HEK293 (cell line): Measurements from ENCODE around the gene RTP5.

ENCODE experiments used
- CTCF ChIA-PET: fragments of 350-600 bp; formaldehyde crosslinking; extraction: SDS; loops from one replicate; lab custom pipeline; 2021; ENCODE audit warnings: antibody characterized with exemption; lab: Yijun Ruan, JAX
- POLR2A ChIA-PET: fragments of 300-600 bp; formaldehyde crosslinking; extraction: SDS; loops from one replicate; lab custom pipeline; 2020; ENCODE audit warnings: antibody characterized with exemption, inconsistent platforms; lab: Yijun Ruan, JAX
- H3K27ac ChIP-seq: fragments of 200-500 bp; sonication (Bioruptor generic); 2 replicates; pipeline ENCODE4 v1.5.1; 2014; ENCODE audit warnings: low read depth, low read length, control low read depth, inconsistent platforms; ENCODE audit errors: extremely low read depth
- H3K36me3 ChIP-seq, 2 experiments: fragments of 200-500 bp in 1 of 2; sonication (Bioruptor generic) in 1 of 2; 1 replicate in 1 of 2; 2 replicates in 1 of 2; pipeline ENCODE4 v1.5.1; 2014 to 2017; ENCODE audit warnings: inconsistent platforms in 2 of 2, low read length in 2 of 2; ENCODE audit not compliant: control insufficient read depth in 2 of 2, insufficient read depth in 1 of 2
- H3K4me1 ChIP-seq: fragments of 200-500 bp; sonication (Bioruptor generic); 2 replicates; pipeline ENCODE4 v1.5.1; 2014; ENCODE audit warnings: mild to moderate bottlenecking, low read length, inconsistent platforms; ENCODE audit not compliant: control insufficient read depth, insufficient read depth
- H3K4me3 ChIP-seq: 2 replicates; pipeline ENCODE4 v1.5.1; 2011; ENCODE audit warnings: low read depth, mild to moderate bottlenecking, control low read depth, low read length, moderate library complexity
- H3K9me3 ChIP-seq: fragments of 200-500 bp; sonication (Bioruptor generic); 2 replicates; pipeline ENCODE4 v1.5.1; 2014; ENCODE audit warnings: low read depth, low read length, inconsistent platforms; ENCODE audit not compliant: control insufficient read depth, insufficient read depth
- BCL11A ChIP-seq: fragments of 450-650 bp; formaldehyde crosslinking; IDR thresholded peaks from 2 replicates; pipeline ENCODE4 v1.5.1; 2016; ENCODE audit warnings: low read depth, missing biosample characterization, missing genetic modification characterization
- CTCF ChIP-seq: fragments of 450-650 bp; formaldehyde crosslinking; IDR thresholded peaks from 2 replicates; pipeline ENCODE4 v1.5.1; 2016; ENCODE audit warnings: missing biosample characterization, missing genetic modification characterization
- FEZF1 ChIP-seq: fragments of 450-650 bp; formaldehyde crosslinking; IDR thresholded peaks from 2 replicates; pipeline ENCODE4 v1.5.1; 2016; ENCODE audit warnings: missing biosample characterization, missing genetic modification characterization
- GLIS2 ChIP-seq: fragments of 450-650 bp; formaldehyde crosslinking; IDR thresholded peaks from 2 replicates; pipeline ENCODE4 v1.5.1; 2016; ENCODE audit warnings: missing biosample characterization, missing genetic modification characterization
- HOXC10 ChIP-seq: sonication (generic); formaldehyde crosslinking; IDR thresholded peaks from 2 replicates; pipeline ENCODE4 v1.8.1; 2023; ENCODE audit warnings: mild to moderate bottlenecking, missing genetic modification reagents
- KLF1 ChIP-seq: fragments of 450-650 bp; formaldehyde crosslinking; IDR thresholded peaks from 2 replicates; pipeline ENCODE4 v1.5.1; 2016; ENCODE audit warnings: missing biosample characterization, missing genetic modification characterization
- KLF16 ChIP-seq: fragments of 450-650 bp; formaldehyde crosslinking; IDR thresholded peaks from 2 replicates; pipeline ENCODE4 v1.5.1; 2017; ENCODE audit warnings: missing biosample characterization, missing genetic modification characterization
- KLF8 ChIP-seq: fragments of 450-650 bp; formaldehyde crosslinking; IDR thresholded peaks from 2 replicates; pipeline ENCODE4 v1.5.1; 2016; ENCODE audit warnings: missing biosample characterization, missing genetic modification characterization
- OSR2 ChIP-seq: fragments of 450-650 bp; formaldehyde crosslinking; IDR thresholded peaks from 2 replicates; pipeline ENCODE4 v1.5.1; 2016; ENCODE audit warnings: missing biosample characterization, missing genetic modification characterization
- SETDB1 ChIP-seq: IDR thresholded peaks from one replicate; pipeline ENCODE4 v1.6.1; 2017; ENCODE audit warnings: mild to moderate bottlenecking, low read length, moderate library complexity, mixed read lengths; ENCODE audit not compliant: insufficient read length
- YY1 ChIP-seq: fragments of 450-650 bp; formaldehyde crosslinking; IDR thresholded peaks from 2 replicates; pipeline ENCODE4 v1.5.1; 2018; ENCODE audit warnings: missing biosample characterization, missing genetic modification characterization
- YY2 ChIP-seq: fragments of 450-650 bp; formaldehyde crosslinking; IDR thresholded peaks from 2 replicates; pipeline ENCODE4 v1.5.1; 2016; ENCODE audit warnings: missing biosample characterization, missing genetic modification characterization
- ZEB2 ChIP-seq: fragments of 450-650 bp; formaldehyde crosslinking; IDR thresholded peaks from 2 replicates; pipeline ENCODE4 v1.5.1; 2016; ENCODE audit warnings: missing biosample characterization, missing genetic modification characterization
- ZNF121 ChIP-seq: fragments of 450-650 bp; formaldehyde crosslinking; IDR thresholded peaks from 2 replicates; pipeline ENCODE4 v1.5.1; 2016; ENCODE audit warnings: missing biosample characterization, missing genetic modification characterization
- ZNF16 ChIP-seq: fragments of 450-650 bp; formaldehyde crosslinking; IDR thresholded peaks from 2 replicates; pipeline ENCODE4 v1.5.1; 2016; ENCODE audit warnings: low read depth, missing biosample characterization, missing genetic modification characterization
- ZNF169 ChIP-seq: fragments of 450-650 bp; formaldehyde crosslinking; IDR thresholded peaks from 2 replicates; pipeline ENCODE4 v1.5.1; 2016; ENCODE audit warnings: missing biosample characterization, missing genetic modification characterization
- ZNF175 ChIP-seq: fragments of 450-650 bp; formaldehyde crosslinking; IDR thresholded peaks from 2 replicates; pipeline ENCODE4 v1.5.1; 2016; ENCODE audit warnings: missing biosample characterization, missing genetic modification characterization
- ZNF324 ChIP-seq: fragments of 450-650 bp; formaldehyde crosslinking; IDR thresholded peaks from 2 replicates; pipeline ENCODE4 v1.5.1; 2016; ENCODE audit warnings: missing biosample characterization, missing genetic modification characterization
- ZNF514 ChIP-seq: fragments of 450-650 bp; formaldehyde crosslinking; IDR thresholded peaks from 2 replicates; pipeline ENCODE4 v1.5.1; 2016; ENCODE audit warnings: missing biosample characterization, missing genetic modification characterization
- ZNF548 ChIP-seq: fragments of 450-650 bp; formaldehyde crosslinking; IDR thresholded peaks from 2 replicates; pipeline ENCODE4 v1.5.1; 2016; ENCODE audit warnings: missing biosample characterization, missing genetic modification characterization
- ZNF621 ChIP-seq: fragments of 450-650 bp; formaldehyde crosslinking; IDR thresholded peaks from 2 replicates; pipeline ENCODE4 v1.5.1; 2017; ENCODE audit warnings: missing biosample characterization, missing genetic modification characterization
- ZNF624 ChIP-seq: fragments of 450-650 bp; formaldehyde crosslinking; IDR thresholded peaks from 2 replicates; pipeline ENCODE4 v1.5.1; 2017; ENCODE audit warnings: missing biosample characterization, missing genetic modification characterization
- ZNF626 ChIP-seq: fragments of 450-650 bp; sonication (Bioruptor Pico); formaldehyde crosslinking; IDR thresholded peaks from 2 replicates; pipeline ENCODE4 v1.5.1; 2018; ENCODE audit warnings: missing biosample characterization, missing genetic modification characterization, inconsistent platforms
- ZNF629 ChIP-seq: fragments of 450-650 bp; formaldehyde crosslinking; IDR thresholded peaks from 2 replicates; pipeline ENCODE4 v1.5.1; 2017; ENCODE audit warnings: missing biosample characterization, missing genetic modification characterization
- ZNF660 ChIP-seq: fragments of 450-650 bp; IDR thresholded peaks from 2 replicates; pipeline ENCODE4 v1.5.1; 2018; ENCODE audit warnings: missing biosample characterization, mild to moderate bottlenecking, missing genetic modification characterization
- ZNF664 ChIP-seq: fragments of 450-650 bp; formaldehyde crosslinking; IDR thresholded peaks from 2 replicates; pipeline ENCODE4 v1.5.1; 2016; ENCODE audit warnings: missing biosample characterization, missing genetic modification characterization
- ZNF707 ChIP-seq: fragments of 450-650 bp; formaldehyde crosslinking; IDR thresholded peaks from 2 replicates; pipeline ENCODE4 v1.5.1; 2016; ENCODE audit warnings: missing biosample characterization, missing genetic modification characterization
- ZNF777 ChIP-seq: fragments of 450-650 bp; formaldehyde crosslinking; IDR thresholded peaks from 2 replicates; pipeline ENCODE4 v1.5.1; 2017; ENCODE audit warnings: missing biosample characterization, missing genetic modification characterization, borderline replicate concordance
- ZSCAN23 ChIP-seq: fragments of 450-650 bp; formaldehyde crosslinking; IDR thresholded peaks from 2 replicates; pipeline ENCODE4 v1.5.1; 2016; ENCODE audit warnings: missing biosample characterization, missing genetic modification characterization
- TF ChIP-seq, protein P1 (sequence below): fragments of 450-650 bp; formaldehyde crosslinking; IDR thresholded peaks from 2 replicates; pipeline ENCODE4 v1.5.0; 2017; ENCODE audit warnings: missing biosample characterization, missing genetic modification characterization, borderline replicate concordance

The RTP5 gene

GRCh38 chr2:241872313-241872642 is 2.7 kb downstream of the RTP5 start (continued):
- TF ChIP-seq ZNF621 (tag by site-specific recombination), result no peak
- no peak for TF ChIP-seq ZNF629 (tag by site-specific recombination)
- TF ChIP-seq ZNF624 (tag by site-specific recombination), result no peak
- no peak for TF ChIP-seq ZNF777 (tag by site-specific recombination)
- TF ChIP-seq HOXC10 (CRISPR knock-in tag), result no peak
- no peak for TF ChIP-seq ZNF548
- TF ChIP-seq, all 188 proteins: peak for 0

- peak; percentile 17; the same call in 1 of the 2 replicates for TF ChIP-seq KLF8 (tag by site-specific recombination)
- TF ChIP-seq ZNF169 (tag by site-specific recombination), result no peak
- no peak for TF ChIP-seq YY2 (tag by site-specific recombination)
- Histone ChIP-seq H3K4me1 (no peaks in the 10 kb centered on the region), H3K4me3 (no peak overlapping the region), H3K36me3 (no peaks in the 10 kb centered on the region), H3K9me3 (no peaks in the 10 kb centered on the region), H3K27ac (no peak overlapping the region)
- CTCF ChIA-PET, result no interaction called here
- POLR2A ChIA-PET, result no interaction called here
Measured at GRCh38 chr2:241873081-241873802, 3.7 kb downstream of the RTP5 start.

DNA sequence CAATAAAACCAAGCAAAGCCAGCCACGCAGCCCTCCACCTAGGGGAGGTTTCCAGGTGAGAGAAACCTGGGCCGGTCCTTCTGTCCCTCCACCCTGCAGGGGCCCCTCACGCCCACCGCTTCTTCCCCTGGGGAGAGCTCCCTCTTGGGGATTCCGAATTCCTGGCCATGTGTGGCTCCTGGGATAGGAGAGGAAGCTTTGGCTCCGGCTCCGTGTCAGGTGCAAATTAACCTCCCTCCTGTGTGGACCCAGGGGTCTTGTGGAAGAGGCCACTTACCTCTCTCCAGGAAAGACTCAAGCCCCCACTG is 4.2 kb downstream of the RTP5 start:
- no peak overlapping the region for H3K4me3 ChIP-seq
- POLR2A ChIA-PET, result no interaction called here
- H3K36me3 ChIP-seq, result no peaks in the 10 kb centered on the region
- no peak for TF ChIP-seq SETDB1
- TF ChIP-seq KLF16 (tag by site-specific recombination), result no peak
- no peak for TF ChIP-seq OSR2 (tag by site-specific recombination)
- no peak for TF ChIP-seq ZEB2 (tag by site-specific recombination)
- no peak for TF ChIP-seq CTCF
- no peak for TF ChIP-seq ZNF660
- H3K4me1 ChIP-seq, result no peaks in the 10 kb centered on the region
- H3K27ac ChIP-seq, result no peak overlapping the region
- no peaks in the 10 kb centered on the region for H3K9me3 ChIP-seq
- CTCF ChIA-PET, result no interaction called here

GRCh38 chr2:241874277-241874925 is 4.9 kb downstream of the RTP5 start:
- POLR2A ChIA-PET, result no interaction called here
- Histone ChIP-seq H3K4me1 (no peaks in the 10 kb centered on the region), H3K36me3 (no peaks in the 10 kb centered on the region), H3K9me3 (no peaks in the 10 kb centered on the region), H3K27ac (no peak overlapping the region), H3K4me3 (no peak overlapping the region)
- CTCF ChIA-PET, result no interaction called here
- TF ChIP-seq ZNF514 (tag by site-specific recombination) (no peak), BCL11A (tag by site-specific recombination) (no peak), HOXC10 (CRISPR knock-in tag) (no peak), GLIS2 (tag by site-specific recombination) (no peak), YY1 (tag by site-specific recombination) (no peak), ZNF175 (tag by site-specific recombination) (no peak), ZNF626 (tag by site-specific recombination) (no peak), ZNF664 (tag by site-specific recombination) (no peak), ZNF121 (tag by site-specific recombination) (no peak), ZSCAN23 (no peak), ZEB2 (tag by site-specific recombination) (no peak), ZNF707 (tag by site-specific recombination) (no peak), FEZF1 (tag by site-specific recombination) (no peak), ZNF16 (tag by site-specific recombination) (no peak), OSR2 (tag by site-specific recombination) (no peak), KLF1 (tag by site-specific recombination) (no peak), ZNF324 (no peak)
- TF ChIP-seq, protein P1, sequence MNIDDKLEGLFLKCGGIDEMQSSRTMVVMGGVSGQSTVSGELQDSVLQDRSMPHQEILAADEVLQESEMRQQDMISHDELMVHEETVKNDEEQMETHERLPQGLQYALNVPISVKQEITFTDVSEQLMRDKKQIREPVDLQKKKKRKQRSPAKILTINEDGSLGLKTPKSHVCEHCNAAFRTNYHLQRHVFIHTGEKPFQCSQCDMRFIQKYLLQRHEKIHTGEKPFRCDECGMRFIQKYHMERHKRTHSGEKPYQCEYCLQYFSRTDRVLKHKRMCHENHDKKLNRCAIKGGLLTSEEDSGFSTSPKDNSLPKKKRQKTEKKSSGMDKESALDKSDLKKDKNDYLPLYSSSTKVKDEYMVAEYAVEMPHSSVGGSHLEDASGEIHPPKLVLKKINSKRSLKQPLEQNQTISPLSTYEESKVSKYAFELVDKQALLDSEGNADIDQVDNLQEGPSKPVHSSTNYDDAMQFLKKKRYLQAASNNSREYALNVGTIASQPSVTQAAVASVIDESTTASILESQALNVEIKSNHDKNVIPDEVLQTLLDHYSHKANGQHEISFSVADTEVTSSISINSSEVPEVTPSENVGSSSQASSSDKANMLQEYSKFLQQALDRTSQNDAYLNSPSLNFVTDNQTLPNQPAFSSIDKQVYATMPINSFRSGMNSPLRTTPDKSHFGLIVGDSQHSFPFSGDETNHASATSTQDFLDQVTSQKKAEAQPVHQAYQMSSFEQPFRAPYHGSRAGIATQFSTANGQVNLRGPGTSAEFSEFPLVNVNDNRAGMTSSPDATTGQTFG, result no peak
